Endothelial cell of umbilical vein (primary cell): ENCODE measurements around the gene TNFAIP1. TPM values are rescaled to one million over a fixed set of nuclear protein-coding genes. Genes with fewer than 3 reads are reported as not detected.

Source experiments
- BruUV-seq: library from RNA; stranded (reverse); fragments of 400-500 nt; replicated peaks from 2 replicates; lab custom pipeline; 2021; lab: Mats Ljungman, UMichigan
- CTCF ChIA-PET: fragments of 300-600, 350-600 bp; sonication (Branson Sonifier 250); formaldehyde crosslinking; loops from one replicate; lab custom pipeline; 2021; ENCODE audit warnings: antibody characterized with exemption, inconsistent platforms; lab: Charles Lee
- POLR2A ChIA-PET: fragments of 300-600, 350-600 bp; sonication (Branson Sonifier 250); formaldehyde crosslinking; loops from one replicate; lab custom pipeline; 2021; ENCODE audit warnings: antibody characterized with exemption, inconsistent platforms; lab: Charles Lee
- DNase-seq: peaks from one replicate; pipeline ENCODE4 v3.0.0-alpha.2; 2011; ENCODE audit warnings: low read depth, low spot score
- FAIRE-seq: peaks from 2 replicates; lab custom pipeline; 2011; peaks lifted over from hg19 to GRCh38; lab: Jason Lieb, UNC
- H2AFZ ChIP-seq: 2 replicates; pipeline ENCODE4 v1.6.0; 2012; ENCODE audit warnings: low read depth, low read length, control low read depth, inconsistent platforms
- H3K27ac ChIP-seq: 2 replicates; pipeline ENCODE4 v1.5.1; 2011; ENCODE audit warnings: low read depth, mild to moderate bottlenecking, control low read depth, low read length, moderate library complexity; ENCODE audit not compliant: insufficient read depth
- H3K27me3 ChIP-seq, 2 experiments: 2 replicates each; pipeline versions ENCODE4 v1.6.0 to v1.6.1; 2011; ENCODE audit warnings: low read length in 2 of 2, mixed read lengths in 1 of 2; ENCODE audit not compliant: control insufficient read depth in 2 of 2, insufficient read depth in 2 of 2
- H3K36me3 ChIP-seq, 2 experiments: 2 replicates in 1 of 2; 3 replicates in 1 of 2; pipeline ENCODE4 v1.5.1; 2011; ENCODE audit warnings: low read length in 2 of 2, mild to moderate bottlenecking in 1 of 2, moderate library complexity in 1 of 2; ENCODE audit not compliant: control insufficient read depth in 2 of 2, insufficient read depth in 2 of 2; ENCODE audit errors: extremely low read depth in 1 of 2
- H3K4me1 ChIP-seq: 3 replicates; pipeline ENCODE4 v1.5.1; 2011; ENCODE audit warnings: mild to moderate bottlenecking, low read length; ENCODE audit not compliant: control insufficient read depth, insufficient read depth; ENCODE audit errors: extremely low read depth
- H3K4me2 ChIP-seq: 2 replicates; pipeline ENCODE4 v1.6.1; 2011; ENCODE audit warnings: low read length, control low read depth, mixed read lengths; ENCODE audit not compliant: insufficient read depth
- H3K4me3 ChIP-seq, 3 experiments: fragments of 200-600 bp in 1 of 3; sonication (generic), shearing (Covaris generic) in 1 of 3; replicated peaks in 1 of 3; 2 replicates each; pipeline ENCODE4 v1.5.1; 2011 to 2016; ENCODE audit warnings: control low read depth in 3 of 3, low read length in 3 of 3, mild to moderate bottlenecking in 2 of 3, inconsistent platforms in 1 of 3, low read depth in 1 of 3, moderate library complexity in 1 of 3; ENCODE audit not compliant: insufficient read depth in 1 of 3
- H3K79me2 ChIP-seq: 2 replicates; pipeline ENCODE4 v1.6.0; 2012; ENCODE audit warnings: low read length, inconsistent platforms; ENCODE audit not compliant: control insufficient read depth, insufficient read depth
- H3K9ac ChIP-seq: replicated peaks from 2 replicates; pipeline ENCODE3; 2011; ENCODE audit warnings: low read length, control low read depth; ENCODE audit not compliant: insufficient read depth; ENCODE audit errors: extremely low read depth
- H3K9me1 ChIP-seq: replicated peaks from 3 replicates; pipeline ENCODE4 v1.6.0; 2011; ENCODE audit warnings: mild to moderate bottlenecking, low read length; ENCODE audit not compliant: control insufficient read depth, insufficient read depth; ENCODE audit errors: extremely low read depth
- H3K9me3 ChIP-seq: replicated peaks from 2 replicates; pipeline ENCODE4 v1.5.1; 2012; ENCODE audit warnings: low read length, inconsistent platforms; ENCODE audit not compliant: control insufficient read depth, insufficient read depth
- H4K20me1 ChIP-seq: replicated peaks from 2 replicates; pipeline ENCODE3; 2011; ENCODE audit warnings: mild to moderate bottlenecking, low read length; ENCODE audit not compliant: control insufficient read depth, insufficient read depth; ENCODE audit errors: extremely low read depth
- EZH2 ChIP-seq: IDR thresholded peaks from 2 replicates; pipeline ENCODE4 v1.6.1; 2012; ENCODE audit warnings: borderline replicate concordance, low read depth, mild to moderate bottlenecking, moderate library complexity, low read length, inconsistent platforms; ENCODE audit not compliant: severe bottlenecking
- FOS ChIP-seq: IDR thresholded peaks from 2 replicates; pipeline ENCODE4 v1.6.1; 2011; ENCODE audit warnings: mild to moderate bottlenecking, low read length, moderate library complexity, borderline replicate concordance; ENCODE audit not compliant: insufficient read depth
- GATA2 ChIP-seq: IDR thresholded peaks from 2 replicates; pipeline ENCODE4 v1.7.0; 2011; ENCODE audit warnings: low read depth, mild to moderate bottlenecking, moderate library complexity, mixed read lengths, low read length; ENCODE audit not compliant: insufficient read length, insufficient read depth
- JUN ChIP-seq: IDR thresholded peaks from 2 replicates; pipeline ENCODE4 v1.6.1; 2011; ENCODE audit warnings: borderline replicate concordance, low read depth; ENCODE audit not compliant: insufficient read length, insufficient read depth
- MYC ChIP-seq: IDR thresholded peaks from one replicate; pipeline ENCODE4 v1.6.1; 2011; ENCODE audit warnings: mild to moderate bottlenecking, low read depth, low read length
- POLR2A ChIP-seq: IDR thresholded peaks from 2 replicates; pipeline ENCODE4 v1.6.1; 2012; ENCODE audit warnings: low read depth, mild to moderate bottlenecking, control low read depth, low read length
- POLR2AphosphoS5 ChIP-seq: IDR thresholded peaks from 2 replicates; pipeline ENCODE4 v1.6.1; 2012; ENCODE audit warnings: low read depth, mild to moderate bottlenecking, control low read depth, low read length, moderate library complexity; ENCODE audit not compliant: insufficient read depth
- dilution Hi-C: fragments of 300-500 bp; cut with MboI; formaldehyde crosslinking; loops from one replicate; pipeline ENCODE4 v1.15.0; 2019; ENCODE audit warnings: low sequenced_read_pairs; ENCODE audit not compliant: extremely low pct_ligation_motif_present
- intact Hi-C: fragments of 100-400 bp; cut with micrococcal nuclease; formaldehyde crosslinking; loops from one replicate; pipeline ENCODE4 v1.10.0; 2022
- polyA plus RNA-seq, 4 experiments: library from polyadenylated mRNA; depleted of rRNA in 3 of 4; stranded (reverse) in 3 of 4; unstranded in 1 of 4; fragments of >200 nt; gene quantifications; 2 replicates each; pipeline versions ENCODE4 v1.2.1 to v1.2.3, GENCODE V29; 2011 to 2012; ENCODE audit warnings: missing spikeins in 1 of 4
- total RNA-seq: library from RNA; stranded (reverse); gene quantifications from 2 replicates; pipeline ENCODE4 v1.2.3, GENCODE V29; 2021
- TF ChIP-seq, protein P1 (sequence below), 2 donors: IDR thresholded peaks; 1 replicate in 1 of 2; 2 replicates in 1 of 2; pipeline ENCODE4 v1.5.1; 2011; ENCODE audit warnings: low read length in 2 of 2, mild to moderate bottlenecking in 2 of 2, moderate library complexity in 2 of 2, control low read depth in 1 of 2, inconsistent platforms in 1 of 2, low read depth in 1 of 2; ENCODE audit not compliant: insufficient read depth in 1 of 2; ENCODE audit errors: extremely low read depth in 1 of 2
- TF ChIP-seq, protein P2 (sequence below): IDR thresholded peaks from 2 replicates; pipeline ENCODE4 v1.6.1; 2011; ENCODE audit not compliant: insufficient read depth, insufficient read length

TNFAIP1 gene
- total and polyA plus RNA-seq, 2 donors (not counting 3 experiments of a cell fraction or from before 2014, with no cell fraction given): 85.7 to 89.6 TPM

- no TSS peak for BruUV-seq
- Histone ChIP-seq H3K27me3 (peaks cover 12 to 15% of the 10 kb centered on the region in 2 experiments), H3K9ac (no peak overlapping the region), H4K20me1 (no peaks in the 10 kb centered on the region), H3K4me3 (no peak overlapping the region), H3K9me3 (no peaks in the 10 kb centered on the region), H3K79me2 (no peaks in the 10 kb centered on the region), H3K9me1 (no peaks in the 10 kb centered on the region), H3K4me2 (no peak overlapping the region), H2AFZ (no peak overlapping the region), H3K36me3 (peaks cover 0 to 2% of the 10 kb centered on the region in 2 experiments), H3K27ac (no peak overlapping the region), H3K4me1 (peaks cover 4% of the 10 kb centered on the region)
- intact Hi-C loops: no loop called here
- TF ChIP-seq MYC (no peak), POLR2AphosphoS5 (no peak), FOS (no peak), POLR2A (no peak), GATA2 (no peak), EZH2 (no peak), JUN (no peak)
- TF ChIP-seq, protein P1, sequence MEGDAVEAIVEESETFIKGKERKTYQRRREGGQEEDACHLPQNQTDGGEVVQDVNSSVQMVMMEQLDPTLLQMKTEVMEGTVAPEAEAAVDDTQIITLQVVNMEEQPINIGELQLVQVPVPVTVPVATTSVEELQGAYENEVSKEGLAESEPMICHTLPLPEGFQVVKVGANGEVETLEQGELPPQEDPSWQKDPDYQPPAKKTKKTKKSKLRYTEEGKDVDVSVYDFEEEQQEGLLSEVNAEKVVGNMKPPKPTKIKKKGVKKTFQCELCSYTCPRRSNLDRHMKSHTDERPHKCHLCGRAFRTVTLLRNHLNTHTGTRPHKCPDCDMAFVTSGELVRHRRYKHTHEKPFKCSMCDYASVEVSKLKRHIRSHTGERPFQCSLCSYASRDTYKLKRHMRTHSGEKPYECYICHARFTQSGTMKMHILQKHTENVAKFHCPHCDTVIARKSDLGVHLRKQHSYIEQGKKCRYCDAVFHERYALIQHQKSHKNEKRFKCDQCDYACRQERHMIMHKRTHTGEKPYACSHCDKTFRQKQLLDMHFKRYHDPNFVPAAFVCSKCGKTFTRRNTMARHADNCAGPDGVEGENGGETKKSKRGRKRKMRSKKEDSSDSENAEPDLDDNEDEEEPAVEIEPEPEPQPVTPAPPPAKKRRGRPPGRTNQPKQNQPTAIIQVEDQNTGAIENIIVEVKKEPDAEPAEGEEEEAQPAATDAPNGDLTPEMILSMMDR (IDR thresholded peaks at IDR 0.05; ENCODE audit: extremely low read depth in 1 of 2, insufficient read depth in 1 of 2, low read depth in 1 of 2, low read length in 2 of 2): no peak
- TF ChIP-seq, protein P2, sequence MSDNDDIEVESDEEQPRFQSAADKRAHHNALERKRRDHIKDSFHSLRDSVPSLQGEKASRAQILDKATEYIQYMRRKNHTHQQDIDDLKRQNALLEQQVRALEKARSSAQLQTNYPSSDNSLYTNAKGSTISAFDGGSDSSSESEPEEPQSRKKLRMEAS: no peak
- no peak for DNase-seq
- ChIA-PET POLR2A (no interaction called here), CTCF (interaction anchor here (1.0 to 1.2 kb wide), 2 partner anchors 9 to 30 kb away, joined by 3 read pairs; no protein-coding TSS in a partner anchor)
- FAIRE-seq: no peak
- dilution Hi-C loops: no loop called here
These were observed 50.8 kb downstream of the TNFAIP1 start for GRCh38 chr17:28386391-28386790.
